ENCODE data around the gene DET1.
"Not testable (repeated sequence)": the region's sequence is repeated elsewhere in the genome, so short reads cannot be mapped to it uniquely, and the experiment has no call there.

The DET1 gene

DNA sequence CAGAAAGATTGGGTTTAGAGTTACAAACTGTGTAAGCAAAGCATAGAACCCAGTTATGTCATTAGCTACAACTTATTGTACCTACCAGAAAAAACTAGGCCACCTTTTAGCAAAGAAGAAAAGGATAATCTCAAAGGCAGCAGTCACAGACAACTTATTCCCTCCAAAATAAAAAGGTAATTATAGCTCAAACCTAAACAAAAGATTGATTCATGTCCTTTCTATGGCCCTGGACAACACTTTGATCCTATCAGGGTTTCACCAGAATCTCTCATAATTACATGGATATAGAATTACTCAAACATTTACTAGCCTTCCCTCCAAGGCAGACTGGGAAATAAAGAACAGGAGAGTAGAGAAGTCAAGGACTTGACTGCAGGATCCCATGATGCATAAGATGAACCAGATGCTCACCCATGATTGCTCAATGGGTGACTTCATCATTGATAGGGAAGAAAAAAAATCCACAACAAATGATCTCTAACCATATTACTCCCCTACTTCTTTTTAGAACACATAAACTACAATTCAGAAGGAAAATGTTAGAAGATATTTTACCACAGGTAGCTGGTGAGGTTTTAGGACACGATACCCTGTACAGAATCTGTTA is 17.4 kb downstream of the DET1 start:
- H3K4ac ChIP-seq (ENCODE audit: low read depth, low read length) = no peak overlapping the region
- DNase-seq = no peak
- no peaks in the 10 kb centered on the region for H3K9me3 ChIP-seq (ENCODE audit: insufficient read depth, low read depth, low read length)
- H2BK5ac ChIP-seq (ENCODE audit: low read depth, low read length, poor library complexity) = no peak overlapping the region
- no peak overlapping the region for H3K14ac ChIP-seq (ENCODE audit: low read length)
- no peak overlapping the region for H3K27ac ChIP-seq (ENCODE audit: low read depth, low read length)
- H3K27me3 ChIP-seq (ENCODE audit: insufficient read depth, low read length) = no peaks in the 10 kb centered on the region
- no peak overlapping the region for H2BK120ac ChIP-seq (ENCODE audit: insufficient read depth, low read length, poor library complexity)
- H4K8ac ChIP-seq (ENCODE audit: low read depth, low read length) = no peak overlapping the region
- H4K12ac ChIP-seq (ENCODE audit: low read depth, low read length) = no peak overlapping the region
- H2AFZ ChIP-seq (ENCODE audit: insufficient read depth, low read length, poor library complexity) = no peak overlapping the region
- WGBS (ENCODE audit: extremely low coverage, insufficient coverage, insufficient read length) = no CpG with 5 or more reads among the region's 1 CpG
- no peak overlapping the region for H4K91ac ChIP-seq (ENCODE audit: low read depth, low read length)
- H3K4me1 ChIP-seq (ENCODE audit: control insufficient read depth in 1 of 2, insufficient read depth in 2 of 2, low read length in 2 of 2) = no peaks in the 10 kb centered on the region
- no peak overlapping the region for H3K18ac ChIP-seq (ENCODE audit: low read length)
- H3K79me1 ChIP-seq (ENCODE audit: low read length) = no peaks in the 10 kb centered on the region
- H2BK12ac ChIP-seq (ENCODE audit: low read length) = no peak overlapping the region
- H3K36me3 ChIP-seq (ENCODE audit: control insufficient read depth in 1 of 2, insufficient read depth in 2 of 2, low read length in 2 of 2) = peaks cover 6 to 9% of the 10 kb centered on the region in 2 experiments
- H3K9ac ChIP-seq (ENCODE audit: low read length) = no peak overlapping the region
- no peak overlapping the region for H2AK5ac ChIP-seq (ENCODE audit: low read length)
- H3K4me2 ChIP-seq (ENCODE audit: low read length) = no peak overlapping the region
- H3K4me3 ChIP-seq (ENCODE audit: low read depth, low read length) = no peak overlapping the region
- H3K23ac ChIP-seq (ENCODE audit: low read length) = no peak overlapping the region
- no peaks in the 10 kb centered on the region for H3K79me2 ChIP-seq (ENCODE audit: control insufficient read depth, insufficient read depth, low read length, poor library complexity)

DNA sequence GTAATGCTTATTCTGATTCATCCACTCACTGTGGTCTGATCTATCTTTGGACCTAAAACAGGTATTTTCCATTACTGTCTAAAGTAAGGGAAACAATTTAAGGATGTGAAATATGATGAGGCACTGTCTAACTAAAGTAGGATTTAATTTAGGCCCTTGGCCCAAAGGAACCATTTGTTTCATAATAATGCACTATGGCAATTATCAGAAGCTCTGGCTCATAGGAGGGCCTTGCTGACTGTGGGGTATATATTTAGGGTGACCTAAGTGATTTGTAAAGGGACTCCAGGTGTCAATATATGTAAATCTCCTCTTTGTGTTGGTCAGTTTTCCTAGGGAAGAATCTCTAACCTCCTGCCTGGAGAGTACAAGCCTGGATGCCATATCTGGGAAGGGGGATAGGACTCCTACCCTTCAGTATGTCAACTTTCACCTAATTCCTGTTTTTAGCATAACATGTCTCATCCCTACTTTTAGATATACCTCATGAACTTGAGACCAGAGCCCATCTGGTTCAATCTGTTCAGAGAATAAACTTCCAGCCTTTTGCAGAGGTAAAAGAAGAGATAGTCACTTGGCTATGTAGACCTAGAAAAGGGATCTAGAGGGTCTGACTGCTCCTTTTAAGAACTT is 20.1 kb downstream of the DET1 start:
- Histone ChIP-seq H2BK12ac (ENCODE audit: low read length) (no peak overlapping the region), H3K36me3 (ENCODE audit: control insufficient read depth in 1 of 2, insufficient read depth in 2 of 2, low read length in 2 of 2) (peaks cover 9 to 11% of the 10 kb centered on the region in 2 experiments), H4K12ac (ENCODE audit: low read depth, low read length) (no peak overlapping the region), H3K18ac (ENCODE audit: low read length) (no peak overlapping the region), H2AK5ac (ENCODE audit: low read length) (no peak overlapping the region), H3K4me3 (ENCODE audit: low read depth, low read length) (no peak overlapping the region), H3K27me3 (ENCODE audit: insufficient read depth, low read length) (no peaks in the 10 kb centered on the region), H3K9ac (ENCODE audit: low read length) (no peak overlapping the region), H2BK5ac (ENCODE audit: low read depth, low read length, poor library complexity) (no peak overlapping the region), H3K79me1 (ENCODE audit: low read length) (no peaks in the 10 kb centered on the region), H3K4ac (ENCODE audit: low read depth, low read length) (no peak overlapping the region), H3K14ac (ENCODE audit: low read length) (no peak overlapping the region), H2AFZ (ENCODE audit: insufficient read depth, low read length, poor library complexity) (no peak overlapping the region), H2BK120ac (ENCODE audit: insufficient read depth, low read length, poor library complexity) (no peak overlapping the region), H3K4me2 (ENCODE audit: low read length) (no peak overlapping the region), H3K27ac (ENCODE audit: low read depth, low read length) (no peak overlapping the region), H3K23ac (ENCODE audit: low read length) (no peak overlapping the region), H3K79me2 (ENCODE audit: control insufficient read depth, insufficient read depth, low read length, poor library complexity) (no peaks in the 10 kb centered on the region), H4K91ac (ENCODE audit: low read depth, low read length) (no peak overlapping the region), H3K9me3 (ENCODE audit: insufficient read depth, low read depth, low read length) (no peaks in the 10 kb centered on the region), H3K4me1 (ENCODE audit: control insufficient read depth in 1 of 2, insufficient read depth in 2 of 2, low read length in 2 of 2) (no peaks in the 10 kb centered on the region), H4K8ac (ENCODE audit: low read depth, low read length) (no peak overlapping the region)
- DNase-seq = no peak

DNA sequence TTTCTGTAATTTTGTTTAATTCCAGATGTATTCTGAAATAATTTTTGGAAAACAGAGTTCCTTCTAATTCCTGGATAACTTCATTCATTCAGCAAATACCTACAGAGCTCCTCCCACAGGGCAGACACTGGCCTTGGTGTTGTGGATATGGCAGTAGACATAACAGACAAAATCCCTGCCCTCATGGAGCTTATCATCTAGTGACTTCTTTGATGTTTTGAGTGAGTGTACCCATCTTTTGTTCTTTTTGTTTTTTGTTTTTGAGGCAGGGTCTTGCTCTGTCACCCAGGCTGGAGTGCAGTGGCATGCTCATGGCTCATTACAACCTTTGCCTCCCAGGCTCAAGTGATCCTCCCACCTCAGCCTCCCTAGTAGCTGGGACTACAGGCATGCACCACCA is 21.1 kb downstream of the DET1 start:
- Histone ChIP-seq H3K9me3 (ENCODE audit: insufficient read depth, low read depth, low read length) (no peaks in the 10 kb centered on the region), H4K12ac (ENCODE audit: low read depth, low read length) (no peak overlapping the region), H4K91ac (ENCODE audit: low read depth, low read length) (no peak overlapping the region), H4K8ac (ENCODE audit: low read depth, low read length) (no peak overlapping the region), H3K79me1 (ENCODE audit: low read length) (no peaks in the 10 kb centered on the region), H3K27me3 (ENCODE audit: insufficient read depth, low read length) (no peaks in the 10 kb centered on the region), H3K14ac (ENCODE audit: low read length) (no peak overlapping the region), H2BK5ac (ENCODE audit: low read depth, low read length, poor library complexity) (no peak overlapping the region), H3K79me2 (ENCODE audit: control insufficient read depth, insufficient read depth, low read length, poor library complexity) (no peaks in the 10 kb centered on the region), H3K9ac (ENCODE audit: low read length) (no peak overlapping the region), H3K18ac (ENCODE audit: low read length) (no peak overlapping the region), H3K4me2 (ENCODE audit: low read length) (no peak overlapping the region), H3K36me3 (ENCODE audit: control insufficient read depth in 1 of 2, insufficient read depth in 2 of 2, low read length in 2 of 2) (peaks cover 2 to 5% of the 10 kb centered on the region in 2 experiments), H3K4me1 (ENCODE audit: control insufficient read depth in 1 of 2, insufficient read depth in 2 of 2, low read length in 2 of 2) (no peaks in the 10 kb centered on the region), H3K23ac (ENCODE audit: low read length) (no peak overlapping the region), H2AK5ac (ENCODE audit: low read length) (no peak overlapping the region), H3K4me3 (ENCODE audit: low read depth, low read length) (no peak overlapping the region), H3K27ac (ENCODE audit: low read depth, low read length) (no peak overlapping the region), H3K4ac (ENCODE audit: low read depth, low read length) (no peak overlapping the region), H2BK120ac (ENCODE audit: insufficient read depth, low read length, poor library complexity) (no peak overlapping the region), H2AFZ (ENCODE audit: insufficient read depth, low read length, poor library complexity) (no peak overlapping the region), H2BK12ac (ENCODE audit: low read length) (no peak overlapping the region)
- DNase-seq = no peak

DNA sequence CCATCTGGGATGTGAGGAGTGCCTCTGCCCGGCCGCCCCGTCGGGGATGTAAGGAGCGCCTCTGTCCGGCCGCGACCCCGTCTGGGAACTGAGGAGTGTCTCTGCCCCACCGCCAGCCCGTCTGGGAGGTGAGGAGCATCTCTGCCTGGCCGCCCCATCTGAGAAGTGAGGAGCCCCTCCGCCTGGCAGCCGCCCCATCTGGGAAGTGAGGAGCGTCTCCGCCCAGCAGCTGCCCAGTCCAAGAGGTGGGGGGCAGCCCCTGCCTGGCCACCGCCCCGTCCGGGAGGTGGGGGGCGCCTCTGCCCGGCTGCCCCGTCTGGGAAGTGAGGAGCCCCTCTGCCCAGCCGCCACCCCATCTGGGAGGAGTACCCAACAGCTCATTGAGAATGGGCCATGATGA is 22.4 kb downstream of the DET1 start:
- not testable (repeated sequence) for H2BK120ac ChIP-seq (ENCODE audit: insufficient read depth, low read length, poor library complexity); DNase-seq; H3K27ac ChIP-seq (ENCODE audit: low read depth, low read length); H3K4me1 ChIP-seq (ENCODE audit: control insufficient read depth in 1 of 2, insufficient read depth in 2 of 2, low read length in 2 of 2); H2BK5ac ChIP-seq (ENCODE audit: low read depth, low read length, poor library complexity); H4K12ac ChIP-seq (ENCODE audit: low read depth, low read length); H3K4ac ChIP-seq (ENCODE audit: low read depth, low read length); H3K79me2 ChIP-seq (ENCODE audit: control insufficient read depth, insufficient read depth, low read length, poor library complexity); H3K9me3 ChIP-seq (ENCODE audit: insufficient read depth, low read depth, low read length); H3K36me3 ChIP-seq (ENCODE audit: control insufficient read depth in 1 of 2, insufficient read depth in 2 of 2, low read length in 2 of 2); H2AFZ ChIP-seq (ENCODE audit: insufficient read depth, low read length, poor library complexity); H2BK12ac ChIP-seq (ENCODE audit: low read length); H4K91ac ChIP-seq (ENCODE audit: low read depth, low read length); H3K14ac ChIP-seq (ENCODE audit: low read length); H2AK5ac ChIP-seq (ENCODE audit: low read length); H3K18ac ChIP-seq (ENCODE audit: low read length); H3K4me3 ChIP-seq (ENCODE audit: low read depth, low read length); H3K79me1 ChIP-seq (ENCODE audit: low read length); H3K4me2 ChIP-seq (ENCODE audit: low read length); H3K27me3 ChIP-seq (ENCODE audit: insufficient read depth, low read length); H3K23ac ChIP-seq (ENCODE audit: low read length); H4K8ac ChIP-seq (ENCODE audit: low read depth, low read length); H3K9ac ChIP-seq (ENCODE audit: low read length)
- no CpG with 5 or more reads among the region's 23 CpGs for WGBS (ENCODE audit: extremely low coverage, insufficient coverage, insufficient read length)
